Measurements from ENCODE around the gene ATP2B2.

Gene ATP2B2

GRCh38 chr3:10529809-10530208 lies 24.4 kb upstream of the ATP2B2 start:
- no peak for DNase-seq (ENCODE audit: low spot score)

GRCh38 chr3:10528046-10528445 lies 22.7 kb upstream of the ATP2B2 start:
- DNase-seq (ENCODE audit: low spot score) = no peak

- no peak for DNase-seq (ENCODE audit: low spot score)
These were observed 22.1 kb upstream of the ATP2B2 start for GRCh38 chr3:10527295-10528001.

GRCh38 chr3:10526366-10526765 lies 21.0 kb upstream of the ATP2B2 start:
- DNase-seq (ENCODE audit: low spot score) = no peak

- no peak for DNase-seq (ENCODE audit: low spot score)
These were observed 19.5 kb upstream of the ATP2B2 start for GRCh38 chr3:10524799-10525301.

- no peak for DNase-seq (ENCODE audit: low spot score)
These were observed 18.9 kb upstream of the ATP2B2 start for GRCh38 chr3:10524270-10524669.

- DNase-seq (ENCODE audit: low spot score) = no peak
These were observed 18.2 kb upstream of the ATP2B2 start for GRCh38 chr3:10523561-10523960.

- no peak for DNase-seq (ENCODE audit: low spot score)
These were observed 17.4 kb upstream of the ATP2B2 start for GRCh38 chr3:10522646-10523303.

- DNase-seq (ENCODE audit: low spot score) = no peak
These were observed 16.5 kb upstream of the ATP2B2 start for GRCh38 chr3:10521772-10522441.

- no peak for DNase-seq (ENCODE audit: low spot score)
These were observed 14.7 kb upstream of the ATP2B2 start for GRCh38 chr3:10520072-10520471.

GRCh38 chr3:10519236-10519635 lies 13.8 kb upstream of the ATP2B2 start:
- no peak for DNase-seq (ENCODE audit: low spot score)

GRCh38 chr3:10518506-10519150 lies 13.2 kb upstream of the ATP2B2 start:
- DNase-seq (ENCODE audit: low spot score) = peak; percentile 39

- DNase-seq (ENCODE audit: low spot score) = no peak
These were observed 12.2 kb upstream of the ATP2B2 start for GRCh38 chr3:10517627-10518026.

- DNase-seq (ENCODE audit: low spot score) = no peak
These were observed 11.4 kb upstream of the ATP2B2 start for GRCh38 chr3:10516544-10517452.

GRCh38 chr3:10515884-10516495 lies 10.6 kb upstream of the ATP2B2 start:
- no peak for DNase-seq (ENCODE audit: low spot score)

GRCh38 chr3:10515396-10515795 lies 10.0 kb upstream of the ATP2B2 start:
- DNase-seq (ENCODE audit: low spot score) = no peak

- DNase-seq (ENCODE audit: low spot score) = no peak
These were observed 9.2 kb upstream of the ATP2B2 start for GRCh38 chr3:10514407-10515069.

GRCh38 chr3:10513306-10513705 lies 7.9 kb upstream of the ATP2B2 start:
- DNase-seq (ENCODE audit: low spot score) = no peak

- DNase-seq (ENCODE audit: low spot score) = no peak
These were observed 7.3 kb upstream of the ATP2B2 start for GRCh38 chr3:10512687-10513086.

- peak; percentile 55 for DNase-seq (ENCODE audit: low spot score)
These were observed 6.6 kb upstream of the ATP2B2 start for GRCh38 chr3:10511809-10512494.

All from AG08395 (cell line).